Stomach (tissue), 4 donors: ENCODE results near the gene ABCC10.

Source experiments
- CTCF ChIP-seq, 7 experiments: fragments of 450-650 bp in 4 of 7; fragments of 200-600 bp in 3 of 7; sonication (generic) in 3 of 7; IDR thresholded peaks; one replicate each; pipeline ENCODE4 v1.5.1; 2016 to 2019; ENCODE audit warnings: antibody characterized with exemption in 7 of 7, control low read depth in 2 of 7, mild to moderate bottlenecking in 1 of 7
- EP300 ChIP-seq: sonication (generic); formaldehyde crosslinking; IDR thresholded peaks from one replicate; pipeline ENCODE4 v1.6.1; 2017; ENCODE audit warnings: antibody characterized with exemption
- POLR2A ChIP-seq, 4 donors: fragments of 450-650 bp; IDR thresholded peaks; one replicate each; pipeline ENCODE4 v1.6.1; 2016; ENCODE audit warnings: antibody characterized with exemption in 4 of 4, control low read depth in 2 of 4, mild to moderate bottlenecking in 1 of 4, moderate library complexity in 1 of 4
- POLR2AphosphoS5 ChIP-seq, 3 donors: sonication (generic); formaldehyde crosslinking; IDR thresholded peaks; one replicate each; pipeline ENCODE4 v1.6.1; 2016; ENCODE audit warnings: antibody characterized with exemption in 3 of 3

- TF ChIP-seq POLR2A (IDR thresholded peaks at IDR 0.05) = no peak
- TF ChIP-seq CTCF (IDR thresholded peaks at IDR 0.05) = peak in 5 of 7 experiments; percentile 24 to 68 (median 49)
- TF ChIP-seq POLR2AphosphoS5 (IDR thresholded peaks at IDR 0.05) = no peak
- no peak for TF ChIP-seq EP300
Observed at GRCh38 chr6:43496370-43497128, 69.2 kb downstream of the ABCC10 start.
